ENCODE measurements around the gene GPC1. TPM values are rescaled to one million over a fixed set of nuclear protein-coding genes. Genes with fewer than 3 reads are reported as not detected.
"Not testable (repeated sequence)": the region's sequence is repeated elsewhere in the genome, so short reads cannot be mapped to it uniquely, and the experiment has no call there.

The GPC1 gene
- total and polyA plus RNA-seq, 2 of the 13 experiments (the other 11 are each of a cell fraction or from before 2014, with no cell fraction given): 4.0 to 5.5 TPM

- in situ Hi-C loops (cut with HindIII; ENCODE audit: extremely low pct_ligation_motif_present, low pct_unique_long_range_greater_than_20kb); H3K4me1 ChIP-seq (ENCODE audit: insufficient read depth, low read length); POLR2A ChIA-PET; H2AFZ ChIP-seq (ENCODE audit: low read length); CTCF ChIA-PET (ENCODE audit: low intra/inter-chr PET ratio, low total read pairs); FAIRE-seq; BruUV-seq (replicated peaks); H3K27ac ChIP-seq (ENCODE audit: extremely low read length, insufficient read depth, low read length); H3K9ac ChIP-seq (ENCODE audit: insufficient read depth, low read depth, low read length); H3K36me3 ChIP-seq (replicated peaks in 1 of 2; ENCODE audit: control insufficient read depth in 1 of 2, insufficient read depth in 2 of 2, low read length in 2 of 2); H4K20me1 ChIP-seq (ENCODE audit: insufficient read depth, low read length); DNase-seq (ENCODE audit: low spot score); H3K79me2 ChIP-seq (ENCODE audit: insufficient read depth, low read length); H3K4me3 ChIP-seq (replicated peaks in 1 of 3; ENCODE audit: insufficient read depth in 1 of 3, low read depth in 2 of 3, low read length in 3 of 3); H3K4me2 ChIP-seq (ENCODE audit: low read depth, low read length); H3K9me3 ChIP-seq (ENCODE audit: low read length); ATAC-seq; TF ChIP-seq ZBTB40 (CRISPR knock-in tag; IDR thresholded peaks at IDR 0.05): not testable (repeated sequence)
- WGBS (ENCODE audit: low lambda C conversion rate): 54% methylated on average over 4 of the region's 4 CpGs
- TF ChIP-seq ZBTB40 (IDR thresholded peaks at IDR 0.05): 0 out of 2 replicates have a peak, but pooled peaks have one; percentile 8
- H3K27me3 ChIP-seq (ENCODE audit: control insufficient read depth in 1 of 2, insufficient read depth in 2 of 2, low read length in 2 of 2): peaks cover 10 to 43% of the 10 kb centered on the region in 2 experiments
- intact Hi-C loops (cut with micrococcal nuclease; ENCODE audit: unreplicated experiment): loop anchor here (1.0 kb wide), 1 partner anchor 26 kb away; no protein-coding TSS in a partner anchor
These were observed 48.7 kb upstream of the GPC1 start for GRCh38 chr2:240386743-240387142.
